Measurements from ENCODE around the gene IL12RB2.

Gene IL12RB2, protein sequence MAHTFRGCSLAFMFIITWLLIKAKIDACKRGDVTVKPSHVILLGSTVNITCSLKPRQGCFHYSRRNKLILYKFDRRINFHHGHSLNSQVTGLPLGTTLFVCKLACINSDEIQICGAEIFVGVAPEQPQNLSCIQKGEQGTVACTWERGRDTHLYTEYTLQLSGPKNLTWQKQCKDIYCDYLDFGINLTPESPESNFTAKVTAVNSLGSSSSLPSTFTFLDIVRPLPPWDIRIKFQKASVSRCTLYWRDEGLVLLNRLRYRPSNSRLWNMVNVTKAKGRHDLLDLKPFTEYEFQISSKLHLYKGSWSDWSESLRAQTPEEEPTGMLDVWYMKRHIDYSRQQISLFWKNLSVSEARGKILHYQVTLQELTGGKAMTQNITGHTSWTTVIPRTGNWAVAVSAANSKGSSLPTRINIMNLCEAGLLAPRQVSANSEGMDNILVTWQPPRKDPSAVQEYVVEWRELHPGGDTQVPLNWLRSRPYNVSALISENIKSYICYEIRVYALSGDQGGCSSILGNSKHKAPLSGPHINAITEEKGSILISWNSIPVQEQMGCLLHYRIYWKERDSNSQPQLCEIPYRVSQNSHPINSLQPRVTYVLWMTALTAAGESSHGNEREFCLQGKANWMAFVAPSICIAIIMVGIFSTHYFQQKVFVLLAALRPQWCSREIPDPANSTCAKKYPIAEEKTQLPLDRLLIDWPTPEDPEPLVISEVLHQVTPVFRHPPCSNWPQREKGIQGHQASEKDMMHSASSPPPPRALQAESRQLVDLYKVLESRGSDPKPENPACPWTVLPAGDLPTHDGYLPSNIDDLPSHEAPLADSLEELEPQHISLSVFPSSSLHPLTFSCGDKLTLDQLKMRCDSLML

DNA sequence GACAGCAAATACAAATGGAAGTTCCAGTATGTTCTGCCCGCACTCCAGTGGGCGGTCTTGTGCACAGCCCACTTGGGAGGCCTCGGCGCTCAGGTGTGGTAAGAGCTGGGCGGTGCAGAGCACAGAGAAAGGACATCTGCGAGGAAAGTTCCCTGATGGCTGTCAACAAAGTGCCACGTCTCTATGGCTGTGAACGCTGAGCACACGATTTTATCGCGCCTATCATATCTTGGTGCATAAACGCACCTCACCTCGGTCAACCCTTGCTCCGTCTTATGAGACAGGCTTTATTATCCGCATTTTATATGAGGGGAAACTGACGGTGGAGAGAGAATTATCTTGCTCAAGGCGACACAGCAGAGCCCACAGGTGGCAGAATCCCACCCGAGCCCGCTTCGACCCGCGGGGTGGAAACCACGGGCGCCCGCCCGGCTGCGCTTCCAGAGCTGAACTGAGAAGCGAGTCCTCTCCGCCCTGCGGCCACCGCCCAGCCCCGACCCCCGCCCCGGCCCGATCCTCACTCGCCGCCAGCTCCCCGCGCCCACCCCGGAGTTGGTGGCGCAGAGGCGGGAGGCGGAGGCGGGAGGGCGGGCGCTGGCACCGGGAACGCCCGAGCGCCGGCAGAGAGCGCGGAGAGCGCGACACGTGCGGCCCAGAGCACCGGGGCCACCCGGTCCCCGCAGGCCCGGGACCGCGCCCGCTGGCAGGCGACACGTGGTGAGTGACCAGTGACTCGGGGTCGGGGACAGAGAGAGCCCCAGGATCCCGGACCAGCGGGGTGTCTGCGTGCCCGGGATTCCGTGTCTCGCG is at the start of gene IL12RB2:
Gene IL12RB2, plus strand, starts transcription at position 623 of the 810 bp plus-strand sequence. CDS start 12,496 bp downstream, outside the sequence.
- peak; percentile 41 for DNase-seq

DNA sequence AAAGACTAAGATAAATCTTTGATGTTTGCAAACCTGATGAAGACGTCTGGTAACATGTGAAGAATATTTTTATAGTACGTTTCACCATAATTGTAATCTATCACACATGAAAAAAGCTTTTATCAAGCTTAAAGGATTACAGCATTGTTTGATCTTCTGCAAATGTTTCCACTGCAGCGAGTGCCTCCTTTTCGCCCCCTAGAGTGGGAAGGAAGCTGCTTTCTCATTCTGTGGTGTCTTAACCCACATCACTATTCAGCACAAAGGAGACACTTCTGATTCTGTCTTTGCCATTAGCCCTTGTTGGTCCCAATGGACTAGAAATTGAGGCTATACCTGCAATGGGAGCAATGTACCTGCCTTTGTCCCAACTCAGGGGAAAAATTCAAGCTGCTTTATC is 46.0 kb upstream of the IL12RB2 start:
- DNase-seq, result peak; percentile 39

DNA sequence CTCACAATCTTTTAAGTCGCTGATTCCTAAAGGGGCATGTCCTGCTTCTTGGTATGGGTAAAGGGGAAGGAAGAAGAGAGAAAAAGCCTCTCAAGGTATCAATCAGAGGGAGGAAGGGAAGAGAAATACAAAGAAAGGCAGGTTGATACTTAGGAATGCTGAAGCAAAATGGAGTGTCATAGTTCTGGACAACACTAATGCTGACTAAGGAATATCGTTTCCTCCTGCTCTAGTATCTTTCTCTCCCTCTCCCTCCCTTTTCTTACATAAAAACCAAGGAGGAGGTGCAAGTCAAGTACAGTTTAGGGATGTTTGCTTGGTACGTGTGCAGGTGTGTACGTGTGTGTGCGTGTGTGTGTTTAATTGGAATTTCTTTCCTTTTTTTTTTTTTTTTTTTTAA is 44.9 kb upstream of the IL12RB2 start:
- DNase-seq, result no peak

DNA sequence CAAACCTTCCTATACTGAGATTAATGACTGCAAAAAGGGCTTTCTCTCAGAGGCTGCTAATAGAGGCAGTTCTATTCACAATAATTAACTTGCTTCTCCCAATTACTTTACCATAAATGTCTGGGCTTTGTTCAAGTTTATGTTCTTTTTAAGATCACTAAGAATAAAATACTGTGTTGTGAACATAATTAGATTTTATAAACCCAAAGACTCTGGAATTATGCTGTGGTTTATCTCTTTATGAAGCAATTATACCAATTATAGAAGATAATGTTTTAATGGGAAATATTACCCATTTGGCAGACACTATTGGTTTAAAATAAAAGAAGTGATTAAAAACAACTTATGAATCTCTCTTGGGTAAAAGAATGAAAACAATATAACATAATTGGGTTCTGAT is 43.5 kb upstream of the IL12RB2 start:
- no peak for DNase-seq

DNA sequence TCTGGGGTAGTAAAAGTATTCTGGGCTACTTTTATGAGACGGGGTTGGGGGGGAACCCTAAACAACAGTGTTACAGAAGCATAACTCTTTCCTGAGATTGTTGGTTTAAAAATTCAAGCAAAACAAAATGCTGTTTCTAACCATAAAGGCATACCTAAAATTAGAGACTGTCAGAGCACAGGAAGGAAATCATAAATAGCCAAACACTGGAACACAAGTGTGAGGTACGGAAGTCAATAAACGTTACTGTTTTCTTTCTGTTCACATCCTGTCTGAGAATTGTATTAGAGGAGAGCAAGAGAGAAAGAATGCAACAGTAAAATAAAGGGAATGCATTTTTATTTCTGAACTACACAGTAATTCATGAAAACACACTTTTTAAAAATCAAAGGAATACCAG is 42.8 kb upstream of the IL12RB2 start:
- DNase-seq, result no peak

DNA sequence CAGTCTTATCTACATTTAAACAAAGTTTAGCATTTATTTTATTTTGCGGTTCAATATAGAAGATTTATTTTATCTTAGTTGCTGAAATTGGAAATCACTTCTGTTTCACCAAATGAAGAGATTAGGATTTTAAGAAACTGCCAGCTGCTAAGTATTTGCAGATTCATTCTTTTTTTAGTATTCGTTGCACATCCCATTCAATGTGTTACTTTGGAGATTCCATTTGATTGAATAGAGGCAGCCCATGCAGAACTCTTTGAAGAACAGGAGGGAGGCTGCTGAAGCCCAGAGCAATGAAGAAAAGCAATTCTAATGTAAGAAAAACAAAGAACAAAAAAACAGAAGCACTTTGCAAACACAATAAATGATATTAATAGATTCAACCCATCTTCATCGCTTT is 38.6 kb upstream of the IL12RB2 start:
- no peak for DNase-seq

DNA sequence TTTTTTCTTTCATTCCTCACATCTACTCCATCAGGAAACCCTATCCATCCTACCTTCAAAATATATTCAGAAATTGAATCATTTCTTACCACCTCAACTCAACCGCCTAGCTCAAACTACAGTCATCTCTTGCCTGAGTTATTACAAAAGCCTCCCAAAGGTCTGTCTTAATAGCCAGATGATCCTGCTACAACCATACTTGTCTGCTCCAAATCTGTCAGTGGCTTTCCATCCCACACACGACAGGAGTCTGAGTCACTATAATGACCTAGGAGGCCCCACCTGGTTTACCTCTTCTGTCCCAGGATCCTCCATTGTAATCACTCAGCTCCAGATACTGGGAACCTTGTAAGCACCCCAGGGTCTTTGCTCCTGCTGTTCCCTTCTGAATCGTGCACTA is 37.1 kb upstream of the IL12RB2 start:
- DNase-seq, result no peak

DNA sequence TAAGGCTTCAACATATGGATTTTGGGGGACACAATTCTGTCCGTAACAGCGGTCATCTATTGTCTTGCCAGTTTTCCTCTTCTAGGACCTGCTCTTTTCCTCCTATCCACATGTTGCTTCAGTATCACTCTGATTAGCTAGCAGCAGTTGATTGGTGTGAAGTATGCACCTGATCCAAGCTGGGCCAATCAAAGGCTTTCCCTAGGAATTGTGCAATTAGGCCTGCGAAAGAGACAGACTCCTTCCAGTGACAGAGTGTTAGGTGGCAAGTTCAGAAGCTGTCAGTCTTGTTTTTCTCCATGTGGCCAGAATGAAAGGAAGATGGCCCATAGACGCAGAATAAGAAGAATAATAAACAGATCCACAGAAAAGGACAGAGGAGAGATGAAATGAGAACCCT is 34.1 kb upstream of the IL12RB2 start:
- DNase-seq, result no peak

DNA sequence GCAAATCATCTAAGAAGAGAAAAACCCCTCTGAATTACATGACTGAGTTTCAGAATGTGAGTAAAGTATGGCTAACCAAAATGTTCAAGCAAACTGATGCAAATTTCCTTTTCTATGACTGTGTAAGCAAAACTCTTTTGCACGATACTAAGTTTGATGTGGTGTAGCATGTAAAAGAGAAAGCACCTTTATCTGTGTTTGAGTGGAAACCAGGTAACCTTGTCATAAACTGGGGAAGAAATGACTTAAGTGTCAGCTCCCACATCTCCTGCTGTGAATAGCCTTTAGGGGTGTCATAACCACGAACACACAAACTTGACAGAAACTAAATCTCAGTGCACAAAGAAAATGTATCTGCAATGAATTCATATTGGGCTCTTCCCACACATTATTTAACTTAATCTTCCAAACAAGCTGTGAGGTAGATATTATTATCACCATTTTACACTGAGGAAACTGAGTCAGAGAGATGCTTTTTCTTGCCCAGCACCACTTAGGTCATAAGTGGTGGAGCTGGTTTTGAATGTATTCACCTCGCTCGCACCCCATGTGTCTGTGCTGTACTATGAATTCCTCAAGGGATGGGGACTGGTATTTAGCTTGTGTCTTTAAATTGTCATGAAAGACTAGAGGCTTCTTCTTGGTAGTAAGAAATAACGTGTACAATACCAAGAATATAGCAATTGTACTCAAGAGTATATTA is 32.9 kb upstream of the IL12RB2 start:
- DNase-seq, result no peak

DNA sequence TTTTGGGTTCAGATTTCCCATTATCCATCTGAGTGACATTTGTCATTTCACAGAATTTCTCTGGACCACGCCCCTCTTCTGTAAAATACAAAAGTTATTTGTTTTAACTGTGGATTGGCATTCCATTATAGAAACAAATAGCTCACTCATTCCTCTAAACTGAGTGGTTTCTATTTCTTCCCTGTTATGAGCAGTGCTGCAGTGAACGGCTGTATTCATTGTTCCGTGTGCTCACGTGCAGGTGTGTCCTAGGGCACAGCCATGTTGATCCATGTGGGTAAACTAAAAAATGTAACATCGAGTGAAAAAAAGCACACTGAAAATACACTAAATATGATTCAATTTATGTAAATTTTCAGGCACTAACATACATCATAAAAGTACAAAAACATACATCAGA is 27.0 kb upstream of the IL12RB2 start:
- DNase-seq, result no peak

DNA sequence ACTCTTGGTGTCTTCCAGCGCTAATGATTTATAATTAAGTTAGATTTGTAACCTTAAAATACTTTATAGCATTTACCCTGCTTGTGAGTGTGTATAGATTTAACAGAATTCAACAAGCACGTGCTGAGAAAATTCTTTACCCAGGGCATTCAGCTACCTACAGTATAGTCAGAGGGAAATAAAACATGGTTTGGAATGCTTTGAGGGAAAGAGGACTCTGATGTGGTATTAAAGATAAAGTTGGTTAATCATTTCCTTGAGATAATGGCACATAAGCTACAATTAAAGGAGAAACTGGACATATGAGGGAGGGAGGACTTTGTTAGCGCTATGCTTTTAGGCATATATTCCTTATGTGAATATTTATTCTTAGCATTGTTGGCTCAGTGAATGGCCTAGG is 26.4 kb upstream of the IL12RB2 start:
- DNase-seq, result no peak

DNA sequence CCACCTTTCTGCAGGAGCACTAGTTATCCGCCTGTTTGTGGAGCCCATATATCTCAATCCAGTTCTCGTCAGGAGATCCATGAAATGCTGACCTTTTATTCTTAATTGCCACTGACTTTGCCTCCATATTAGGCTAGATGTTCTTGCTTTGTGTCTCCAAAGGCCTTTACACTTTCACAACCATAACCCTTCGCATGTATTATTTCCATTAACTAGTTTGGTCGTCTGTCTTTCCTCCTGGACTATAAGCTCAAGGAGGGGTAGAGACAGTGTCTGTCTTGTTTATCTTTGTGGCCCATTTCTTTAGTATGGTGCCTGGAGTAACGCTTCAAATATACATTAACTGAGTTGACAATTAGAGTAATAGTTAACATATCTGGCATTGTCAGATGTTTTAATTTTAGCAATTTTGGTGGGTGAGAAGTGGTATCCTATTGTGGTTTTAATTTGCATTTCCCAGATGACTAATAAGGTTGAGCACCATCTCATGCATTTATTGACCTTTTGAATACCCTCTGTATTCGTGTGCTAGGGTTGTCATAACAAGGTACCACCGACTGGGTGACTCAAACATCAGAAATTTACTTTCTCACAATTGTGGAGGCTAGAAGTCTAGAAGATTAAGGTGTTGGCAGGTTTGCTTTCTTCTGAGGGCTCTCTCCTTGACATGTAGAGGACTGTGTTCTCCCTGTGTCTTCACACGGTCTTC is 21.7 kb upstream of the IL12RB2 start:
- DNase-seq, result no peak

DNA sequence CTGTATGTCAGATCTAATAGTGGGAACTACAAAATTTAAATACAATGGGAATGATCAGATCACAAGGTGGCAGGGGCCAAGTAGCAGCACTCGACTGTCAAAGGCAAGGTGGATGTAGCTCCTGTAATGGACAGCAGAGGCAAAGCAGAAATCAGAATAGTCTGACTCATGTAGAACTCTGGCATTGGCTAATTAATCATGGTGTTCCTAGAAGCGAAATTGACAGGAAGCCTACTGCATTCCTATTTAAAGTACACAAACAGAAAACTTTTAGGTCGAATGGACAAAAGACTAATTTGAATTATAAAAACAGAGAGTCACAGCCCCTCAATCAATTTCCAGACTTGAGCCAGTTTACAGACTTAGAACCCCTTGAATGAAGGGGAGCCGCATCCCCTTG is 17.4 kb upstream of the IL12RB2 start:
- no peak for DNase-seq

DNA sequence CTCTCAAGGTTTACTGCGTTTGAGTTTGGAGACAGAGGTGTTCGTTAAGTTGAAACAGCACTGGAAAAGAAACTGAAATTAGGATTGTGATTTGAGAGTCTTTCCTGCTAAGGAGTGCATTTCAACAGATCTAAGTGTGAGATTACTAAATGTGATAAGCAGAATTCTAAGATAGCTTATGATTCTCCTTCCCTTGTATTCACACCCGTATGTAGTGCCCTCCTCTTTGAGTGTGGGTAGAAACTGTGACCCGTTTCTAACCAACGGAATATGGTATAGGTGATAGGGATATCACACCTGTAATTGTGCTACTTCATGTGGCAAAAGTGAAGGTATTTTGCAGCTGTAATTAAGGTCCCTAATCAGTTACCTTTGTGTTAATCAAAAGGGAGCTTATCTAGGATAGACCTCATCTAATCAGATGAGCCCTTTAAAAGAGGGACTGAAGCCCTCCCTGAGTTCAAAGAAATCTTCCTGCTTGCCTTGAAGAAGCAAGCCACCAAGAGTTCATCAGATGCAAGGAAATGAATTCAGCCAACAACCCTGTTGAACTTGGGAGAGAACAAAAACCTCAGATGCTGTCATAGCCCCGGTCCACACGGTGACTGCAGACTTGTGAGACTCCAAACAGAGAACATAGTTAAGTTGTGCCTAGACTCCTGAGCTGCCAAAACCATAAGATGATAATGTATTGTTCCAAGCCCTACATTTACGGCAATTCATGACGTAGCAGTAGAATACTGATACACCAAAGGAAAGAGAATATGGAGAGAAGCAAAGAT is 12.6 kb upstream of the IL12RB2 start:
- no peak for DNase-seq

DNA sequence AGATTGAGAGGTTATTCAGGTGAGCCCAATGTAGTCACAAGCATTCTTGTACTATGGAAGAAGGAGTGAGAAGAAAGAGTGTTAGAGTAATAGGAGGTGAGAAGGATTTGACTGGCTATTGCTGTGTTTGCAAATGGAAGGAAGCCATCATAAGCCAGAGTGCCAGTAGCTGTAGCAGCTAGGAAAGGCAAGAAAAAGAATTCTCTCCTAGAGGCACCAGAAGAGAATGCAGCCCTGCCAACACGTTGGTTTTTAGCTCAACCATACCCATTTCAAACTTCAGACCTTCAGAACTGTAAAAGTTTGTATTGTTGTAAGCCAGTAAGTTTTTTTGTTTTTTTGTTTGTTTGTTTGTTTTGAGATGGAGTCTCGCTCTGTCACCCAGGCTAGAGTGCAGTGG is 8.9 kb upstream of the IL12RB2 start:
- DNase-seq, result no peak

DNA sequence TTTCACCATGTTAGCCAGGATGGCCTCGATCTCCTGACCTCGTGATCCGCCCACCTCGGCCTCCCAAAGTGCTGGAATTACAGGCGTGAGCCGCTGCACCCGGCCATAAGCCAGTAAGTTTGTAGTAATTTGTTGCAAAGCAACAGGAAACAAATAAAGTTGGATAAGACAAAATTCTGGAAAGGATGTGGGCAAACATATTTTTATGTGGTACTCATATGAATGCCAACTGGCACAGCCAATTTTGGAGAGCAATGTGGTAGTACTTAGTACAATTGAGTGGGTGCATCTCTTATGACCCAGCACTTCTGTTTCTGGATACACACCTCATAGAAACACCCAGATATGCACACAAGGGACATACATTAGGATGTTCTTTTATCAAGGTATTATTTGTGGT is 8.4 kb upstream of the IL12RB2 start:
- DNase-seq, result no peak

DNA sequence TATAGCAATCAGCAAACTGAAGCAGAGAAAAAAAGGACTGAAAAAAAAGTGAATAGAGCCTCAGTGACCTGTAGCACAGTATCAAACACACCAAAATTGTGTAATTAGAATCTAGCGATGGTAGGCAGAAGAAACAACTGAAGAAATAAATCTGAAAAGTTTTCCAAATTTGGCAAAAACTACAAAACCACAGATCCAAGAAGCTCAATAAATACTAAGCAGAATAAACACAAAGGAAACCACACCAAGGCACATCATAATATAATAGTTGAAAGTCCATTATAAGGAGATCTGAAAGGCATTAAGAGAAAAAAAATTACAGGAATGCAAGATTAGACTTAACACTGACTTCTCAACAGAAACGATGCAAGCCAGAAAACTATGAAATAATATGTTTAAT is 7.1 kb upstream of the IL12RB2 start:
- DNase-seq, result no peak

DNA sequence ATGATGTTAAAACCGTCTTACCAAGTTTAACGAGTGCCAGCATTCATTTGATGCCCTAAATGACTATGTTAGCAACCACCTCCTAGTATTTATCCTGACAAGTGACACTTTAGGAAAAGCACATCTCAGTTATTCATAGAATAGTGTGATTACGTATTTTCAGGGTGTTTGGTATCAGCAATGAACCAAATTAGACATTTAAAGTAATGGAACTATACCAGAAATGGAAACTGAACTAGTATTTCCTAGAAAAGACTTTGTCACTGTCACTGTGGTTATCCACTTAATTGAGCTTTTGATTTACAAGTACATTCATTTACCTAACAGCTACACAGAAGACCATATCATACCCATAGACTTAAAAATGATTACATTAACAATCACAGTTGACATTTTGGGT is 3.6 kb upstream of the IL12RB2 start:
- DNase-seq, result no peak

DNA sequence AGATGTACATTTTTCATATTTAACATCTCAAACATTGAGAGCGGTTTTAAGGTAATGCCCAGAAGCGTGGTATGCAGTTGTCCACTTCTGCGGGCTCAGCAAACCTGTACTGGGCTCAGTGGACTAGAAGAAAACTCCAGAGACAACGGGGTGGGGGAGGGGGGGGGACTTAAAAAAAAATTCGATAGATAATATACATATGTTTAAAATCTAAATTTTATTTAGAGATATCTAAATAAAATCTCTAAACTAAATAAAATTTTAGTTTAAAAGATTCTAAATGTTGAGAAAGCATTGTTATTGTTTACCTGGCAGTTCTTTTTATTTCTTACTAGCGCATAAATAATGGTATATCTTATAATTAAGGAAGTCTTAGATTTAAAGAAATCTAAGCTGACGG is 1.1 kb upstream of the IL12RB2 start:
- no peak for DNase-seq

DNA sequence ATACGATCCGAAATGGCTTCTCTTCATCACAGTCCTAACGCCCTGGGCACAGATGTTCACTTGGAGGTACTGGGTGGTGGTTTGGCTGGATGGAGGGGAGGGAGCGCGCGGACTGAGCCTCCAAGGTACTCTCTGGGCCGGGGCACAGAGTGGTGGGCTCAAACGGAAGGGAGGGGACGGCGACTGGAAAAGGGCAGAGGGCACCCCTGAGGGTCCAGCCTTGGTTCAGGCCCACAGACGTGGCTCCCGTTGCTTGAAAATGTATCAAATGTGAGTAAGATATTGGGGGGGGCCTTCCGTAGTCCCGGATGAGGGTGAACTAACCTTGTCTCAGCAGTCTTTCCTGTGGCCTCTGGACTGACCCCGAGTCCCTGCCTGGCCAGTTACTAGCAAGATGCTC is 463 bp downstream of the IL12RB2 start:
- DNase-seq, result peak; percentile 5

DNA sequence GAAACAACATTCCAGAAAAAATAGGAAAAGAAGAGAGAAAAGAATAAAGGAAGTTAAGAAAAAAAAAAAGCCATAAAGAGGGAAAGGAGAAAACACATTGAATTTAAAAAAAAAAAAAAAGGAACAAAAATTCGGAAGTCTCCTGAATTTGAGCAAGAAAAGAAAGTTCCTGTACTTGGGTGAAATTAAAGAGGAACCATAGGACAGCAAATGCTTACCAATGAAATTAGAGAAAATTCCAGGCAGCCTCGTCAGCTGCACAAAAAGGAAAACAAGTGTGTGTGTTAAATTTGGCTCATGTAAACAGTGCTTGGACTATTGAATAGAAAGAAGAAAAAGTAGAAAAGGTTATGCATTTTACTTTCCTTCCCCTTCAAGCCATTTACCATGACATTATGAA is 4.9 kb downstream of the IL12RB2 start:
- no peak for DNase-seq
